MM.1S (cell line): ENCODE results near the gene SPAG16.

Experiments
- CTCF ChIP-seq: fragments of 300-600 bp; sonication (generic); IDR thresholded peaks from 2 replicates; pipeline ENCODE4 v1.5.1; 2016; ENCODE audit warnings: antibody characterized with exemption, low read length, mixed read lengths
- EZH2phosphoT487 ChIP-seq: fragments of 300-600 bp; sonication (generic); IDR thresholded peaks from 2 replicates; pipeline ENCODE4 v1.6.1; 2018; ENCODE audit warnings: antibody characterized with exemption, low read length

- TF ChIP-seq CTCF (no peak), EZH2phosphoT487 (no peak)
Observed at GRCh38 chr2:214361116-214361515, 1076.9 kb downstream of the SPAG16 start.
